ENCODE measurements around the gene DLL1. TPM values are rescaled to one million over a fixed set of nuclear protein-coding genes. Genes with fewer than 3 reads are reported as not detected.

The DLL1 gene
- polyA plus RNA-seq, 2 of the 4 experiments (the other 2 are of a cell fraction) = 0.05 to 0.15 TPM

DNA sequence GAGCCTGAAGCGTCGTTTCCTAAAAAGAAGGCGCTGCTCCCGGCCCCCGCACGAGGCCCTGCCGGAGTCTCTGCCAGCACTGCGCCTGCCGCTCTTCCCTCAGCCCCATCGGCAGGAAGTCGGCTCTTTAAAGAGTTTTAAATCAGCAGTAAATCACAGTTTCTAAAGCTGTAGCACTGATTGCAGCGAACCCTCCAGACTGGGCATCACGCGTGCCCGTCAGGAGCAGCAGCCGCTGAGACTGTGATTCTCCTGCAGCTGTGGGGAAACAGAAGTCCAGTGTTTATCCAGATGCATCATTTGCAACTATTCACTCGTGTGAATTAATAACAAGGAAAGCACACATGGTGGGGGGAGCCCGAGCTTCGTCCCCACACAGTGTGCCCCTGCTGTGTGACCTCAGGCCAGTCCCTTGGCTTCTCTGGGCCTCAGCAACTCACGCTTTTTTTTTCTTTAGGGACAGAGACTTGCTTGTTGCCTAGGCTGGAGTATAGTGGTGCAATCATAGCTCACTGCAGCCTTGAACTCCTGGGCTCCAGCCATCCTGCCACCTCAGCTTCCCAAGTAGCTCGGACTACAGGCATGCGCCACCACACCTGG, 28.3 kb downstream of the DLL1 start (continued):
- TF ChIP-seq, protein P1, sequence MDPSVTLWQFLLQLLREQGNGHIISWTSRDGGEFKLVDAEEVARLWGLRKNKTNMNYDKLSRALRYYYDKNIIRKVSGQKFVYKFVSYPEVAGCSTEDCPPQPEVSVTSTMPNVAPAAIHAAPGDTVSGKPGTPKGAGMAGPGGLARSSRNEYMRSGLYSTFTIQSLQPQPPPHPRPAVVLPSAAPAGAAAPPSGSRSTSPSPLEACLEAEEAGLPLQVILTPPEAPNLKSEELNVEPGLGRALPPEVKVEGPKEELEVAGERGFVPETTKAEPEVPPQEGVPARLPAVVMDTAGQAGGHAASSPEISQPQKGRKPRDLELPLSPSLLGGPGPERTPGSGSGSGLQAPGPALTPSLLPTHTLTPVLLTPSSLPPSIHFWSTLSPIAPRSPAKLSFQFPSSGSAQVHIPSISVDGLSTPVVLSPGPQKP (IDR thresholded peaks at IDR 0.05; ENCODE audit: low read depth, low read length) = no peak

DNA sequence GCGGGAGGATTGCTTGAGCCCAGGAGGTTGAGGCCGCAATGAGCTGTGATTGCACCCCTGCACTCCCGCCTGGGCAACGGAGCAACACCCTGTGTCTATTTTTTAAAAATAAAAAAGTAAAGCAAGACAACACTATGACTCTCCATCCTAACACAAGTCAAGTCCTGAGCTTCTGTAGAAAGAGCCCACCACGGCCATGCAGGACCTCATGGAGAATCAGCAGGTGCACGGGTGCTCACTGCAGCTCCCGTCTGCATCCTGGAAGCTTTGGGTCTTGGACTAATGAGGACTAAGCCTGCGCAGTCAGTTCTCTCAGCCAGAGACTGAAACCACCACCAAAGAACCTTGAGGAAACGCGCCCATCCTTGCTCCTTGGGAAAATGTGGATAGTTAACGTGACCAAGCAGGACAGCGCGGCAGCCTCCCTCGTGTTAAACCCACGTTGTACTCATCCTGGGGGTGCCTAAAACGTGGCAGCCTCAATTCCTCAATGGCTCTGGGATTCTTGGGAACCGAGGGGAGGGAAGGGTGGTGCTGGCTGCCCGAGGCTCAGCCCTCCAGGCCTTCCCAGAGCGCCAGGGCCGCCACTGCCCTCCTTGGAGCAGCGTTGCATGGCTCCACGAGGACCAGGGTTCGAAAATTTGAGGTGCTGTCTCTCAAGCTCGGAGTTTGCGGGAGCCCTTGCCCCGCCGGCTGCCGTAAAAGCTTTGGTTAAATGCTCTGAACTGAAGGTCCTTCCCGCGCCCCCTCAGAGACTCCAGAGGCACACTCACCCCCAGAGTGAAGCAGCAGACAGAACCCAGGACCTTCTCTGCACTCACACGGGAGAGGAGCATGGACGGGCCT, 29.0 kb downstream of the DLL1 start:
- H3K4me3 ChIP-seq = no peak overlapping the region
- no peaks in the 10 kb centered on the region for H3K4me1 ChIP-seq
- TF ChIP-seq RNF2 (IDR thresholded peaks at IDR 0.05; ENCODE audit: borderline replicate concordance, low read depth) (no peak), POLR2A (IDR thresholded peaks at IDR 0.05; ENCODE audit: low read length) (no peak), NR3C1 (IDR thresholded peaks at IDR 0.05) (no peak)
- ChIA-PET POLR2A (no interaction called here), CTCF (no interaction called here)
- 74% methylated on average over 22 of the region's 32 CpGs for WGBS (ENCODE audit: missing lambda C conversion rate)
- no peak overlapping the region for H3K27ac ChIP-seq
- no peak overlapping the region for H3K4me2 ChIP-seq
- ATAC-seq (no peak), DNase-seq (ENCODE audit: low read depth in 1 of 2, low spot score in 1 of 2) (no peak), FAIRE-seq (no peak)
- H3K9me3 ChIP-seq = no peaks in the 10 kb centered on the region

DNA sequence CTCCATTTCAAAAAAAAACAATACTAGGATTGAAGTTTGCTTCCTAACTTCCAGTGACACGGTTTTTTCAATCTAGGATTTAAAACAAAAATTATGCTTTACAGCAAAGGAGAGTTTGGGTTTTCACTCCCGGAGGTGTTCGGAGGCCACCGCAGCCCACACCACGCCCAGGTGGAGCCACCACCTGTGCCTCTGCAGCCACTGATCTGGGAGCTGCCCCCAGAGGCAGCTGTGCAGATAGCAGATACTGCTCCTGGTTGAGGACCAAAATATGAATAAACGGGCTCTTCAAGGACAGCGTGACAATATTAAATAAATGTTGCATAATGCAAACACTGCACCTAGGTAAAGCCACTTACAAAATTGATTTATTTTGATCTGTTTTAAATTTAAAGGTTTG, 30.2 kb downstream of the DLL1 start:
- FAIRE-seq (no peak), DNase-seq (ENCODE audit: low read depth in 1 of 2, low spot score in 1 of 2) (peak in 1 of 2 experiments; percentile 26)
- CTCF ChIA-PET = interaction anchor here (0.7 to 0.9 kb wide), 2 partner anchors 10 to 223 kb away, joined by 3 to 4 read pairs; no protein-coding TSS in a partner anchor

GRCh38 chr6:170259278-170259677, 31.6 kb downstream of the DLL1 start:
- Histone ChIP-seq H3K4me1 (no peaks in the 10 kb centered on the region), H3K4me2 (no peak overlapping the region), H3K27ac (no peak overlapping the region), H3K4me3 (no peak overlapping the region), H3K9me3 (no peaks in the 10 kb centered on the region)
- DNase-seq (ENCODE audit: low read depth in 1 of 2, low spot score in 1 of 2) = no peak
- ChIA-PET CTCF (no interaction called here), POLR2A (no interaction called here)
- TF ChIP-seq NFE2L2 (conservative IDR thresholded peaks at IDR 0.05; ENCODE audit: low read length) (no peak), CHD2 (IDR thresholded peaks at IDR 0.05; ENCODE audit: low read length, partially characterized antibody) (no peak)
- 45% methylated on average over 5 of the region's 5 CpGs for WGBS (ENCODE audit: missing lambda C conversion rate)
- no peak for ATAC-seq
- no peak for FAIRE-seq

More for the DNA sequence above, 30.2 kb downstream of the DLL1 start:
- Histone ChIP-seq H3K4me2 (no peak overlapping the region), H3K9me3 (no peaks in the 10 kb centered on the region), H3K4me3 (no peak overlapping the region), H3K27ac (no peak overlapping the region), H3K4me1 (no peaks in the 10 kb centered on the region)
- POLR2A ChIA-PET = no interaction called here
- 49% methylated on average over 7 of the region's 7 CpGs for WGBS (ENCODE audit: missing lambda C conversion rate)
- TF ChIP-seq KDM1A (IDR thresholded peaks at IDR 0.05; ENCODE audit: low read depth) (no peak), RNF2 (IDR thresholded peaks at IDR 0.05; ENCODE audit: borderline replicate concordance, low read depth) (no peak), HEYL (CRISPR knock-in tag; IDR thresholded peaks at IDR 0.05) (no peak), NR3C1 (IDR thresholded peaks at IDR 0.05) (no peak), HOXB5 (CRISPR knock-in tag; IDR thresholded peaks at IDR 0.05) (no peak), SREBF2 (IDR thresholded peaks at IDR 0.05) (no peak), FOSL2 (IDR thresholded peaks at IDR 0.05) (no peak), FOSL2 (CRISPR knock-in tag; IDR thresholded peaks at IDR 0.05) (no peak), CHD2 (IDR thresholded peaks at IDR 0.05; ENCODE audit: low read length, partially characterized antibody) (no peak), ESRRA (IDR thresholded peaks at IDR 0.05; ENCODE audit: borderline replicate concordance, low read length) (no peak)
- peak in 1 of 2 experiments; percentile 75; a peak in 3 of 6 replicates for ATAC-seq

DNA sequence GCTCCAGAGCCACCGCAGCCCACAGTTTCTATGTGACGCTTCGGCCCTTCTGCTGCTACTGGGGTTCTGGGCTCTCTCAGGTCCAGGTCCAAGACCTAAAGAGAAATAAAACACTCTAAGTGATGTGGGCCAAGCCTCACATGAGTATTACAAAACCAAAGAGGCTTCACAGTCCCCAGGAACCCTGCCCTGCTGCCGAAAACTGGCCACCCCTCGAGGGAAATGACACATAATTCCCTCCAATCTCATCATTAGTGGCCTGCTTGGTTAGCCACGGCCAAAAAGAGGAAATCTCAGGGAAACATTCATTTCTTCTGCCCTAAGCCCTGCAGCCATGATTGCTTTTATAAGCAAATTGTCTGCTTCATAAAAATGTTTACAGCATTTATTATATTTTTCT, 32.5 kb downstream of the DLL1 start:
- CTCF ChIA-PET = no interaction called here
- H3K4me3 ChIP-seq = no peak overlapping the region
- ATAC-seq = no peak
- no peak overlapping the region for H3K4me2 ChIP-seq
- no peaks in the 10 kb centered on the region for H3K4me1 ChIP-seq
- POLR2A ChIA-PET = no interaction called here
- 79% methylated on average over 6 of the region's 6 CpGs for WGBS (ENCODE audit: missing lambda C conversion rate)
- no peak overlapping the region for H3K27ac ChIP-seq
- no peak for FAIRE-seq
- no peaks in the 10 kb centered on the region for H3K9me3 ChIP-seq
- no peak for DNase-seq (ENCODE audit: low read depth in 1 of 2, low spot score in 1 of 2)
- no peak for TF ChIP-seq RARB (CRISPR knock-in tag; IDR thresholded peaks at IDR 0.05)
- no peak for TF ChIP-seq BHLHE40 (IDR thresholded peaks at IDR 0.05; ENCODE audit: low read depth, low read length)
- TF ChIP-seq POLR2AphosphoS2 (conservative IDR thresholded peaks at IDR 0.05; ENCODE audit: low read length) = no peak
